HG03469 (cell line): ENCODE data around the gene FBXO15.

Source experiments
- ATAC-seq: cut with Tn5 transposase; IDR thresholded peaks from one replicate; pipeline ENCODE4 v1.9.1; 2021; ENCODE audit warnings: mild to moderate bottlenecking, moderate library complexity, moderate number of reproducible peaks; ENCODE audit not compliant: unreplicated experiment

The FBXO15 gene

GRCh38 chr18:74147779-74148542 is at the start of gene FBXO15, which contains the start of gene TIMM21:
FBXO15 (minus strand) TSS chr18:74147834; CDS start chr18:74147785, 49 bp downstream.
TIMM21 (plus strand) TSS chr18:74148523; CDS start chr18:74148809, 286 bp downstream.
- peak; percentile 86 for ATAC-seq

GRCh38 chr18:74196220-74197119 is 48.8 kb upstream of the FBXO15 start:
- ATAC-seq: peak; percentile 73

GRCh38 chr18:74194691-74195090 is 47.1 kb upstream of the FBXO15 start:
- no peak for ATAC-seq

- no peak for ATAC-seq
Measured at GRCh38 chr18:74191577-74191976, 43.9 kb upstream of the FBXO15 start.

GRCh38 chr18:74190086-74190485 is 42.5 kb upstream of the FBXO15 start:
- no peak for ATAC-seq

GRCh38 chr18:74186661-74187060 is 39.0 kb upstream of the FBXO15 start:
- no peak for ATAC-seq

GRCh38 chr18:74185860-74186259 is 38.2 kb upstream of the FBXO15 start:
- no peak for ATAC-seq

- no peak for ATAC-seq
Measured at GRCh38 chr18:74184875-74185274, 37.2 kb upstream of the FBXO15 start.

GRCh38 chr18:74183130-74183529 is 35.5 kb upstream of the FBXO15 start:
- no peak for ATAC-seq

- ATAC-seq: no peak
Measured at GRCh38 chr18:74182335-74182734, 34.7 kb upstream of the FBXO15 start.

GRCh38 chr18:74179623-74180199 is 32.1 kb upstream of the FBXO15 start:
- ATAC-seq: no peak

- no peak for ATAC-seq
Measured at GRCh38 chr18:74178884-74179283, 31.2 kb upstream of the FBXO15 start.

GRCh38 chr18:74175658-74176057 is 28.0 kb upstream of the FBXO15 start:
- ATAC-seq: no peak

GRCh38 chr18:74173434-74173750 is 25.8 kb upstream of the FBXO15 start:
- ATAC-seq: no peak

GRCh38 chr18:74172697-74173433 is 25.2 kb upstream of the FBXO15 start:
- ATAC-seq: no peak

- peak; percentile 86 for ATAC-seq
Measured at GRCh38 chr18:74171910-74172606, 24.4 kb upstream of the FBXO15 start.

GRCh38 chr18:74166386-74166785 is 18.8 kb upstream of the FBXO15 start:
- no peak for ATAC-seq

- ATAC-seq: no peak
Measured at GRCh38 chr18:74163019-74163660, 15.5 kb upstream of the FBXO15 start.

GRCh38 chr18:74155276-74155675 is 7.6 kb upstream of the FBXO15 start:
- no peak for ATAC-seq

GRCh38 chr18:74154716-74155115 is 7.1 kb upstream of the FBXO15 start:
- no peak for ATAC-seq
